ENCODE results near the gene R3HDM2. TPM values are rescaled to one million over a fixed set of nuclear protein-coding genes. Genes with fewer than 3 reads are reported as not detected.
"Not testable (repeated sequence)": the region's sequence is repeated elsewhere in the genome, so short reads cannot be mapped to it uniquely, and the experiment has no call there.

Gene R3HDM2
- total RNA-seq, 6 experiments from 2014 or later: 33.7 to 39.4 (median 37.9) TPM

DNA sequence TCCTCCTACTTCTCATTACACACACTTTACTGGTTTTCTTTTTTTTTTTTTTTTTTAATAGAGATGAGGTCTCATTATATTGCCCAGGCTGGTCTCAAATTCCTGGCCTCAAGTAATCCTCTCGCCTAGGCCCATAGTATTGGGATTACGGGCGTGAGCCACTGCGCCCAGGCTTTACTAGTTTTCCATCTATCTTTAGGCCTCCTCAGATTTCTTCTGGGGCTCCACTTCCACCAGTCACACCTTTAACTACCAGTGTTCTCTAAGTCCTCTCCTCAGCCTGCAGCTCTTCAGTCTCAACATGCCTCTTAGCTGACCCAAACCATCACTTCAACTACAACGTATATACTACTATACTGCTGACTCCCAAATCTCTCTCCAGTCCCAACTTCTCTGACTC is 10.4 kb downstream of the R3HDM2 start:
- H3K4me3 Mint-ChIP-seq: no peak overlapping the region
- peaks cover 17% of the 10 kb centered on the region for H3K36me3 Mint-ChIP-seq (ENCODE audit: low read depth)
- TF ChIP-seq CTCF (IDR thresholded peaks at IDR 0.05): no peak
- no peaks in the 10 kb centered on the region for H3K9me3 Mint-ChIP-seq
- no peak for DNase-seq
- H3K4me1 Mint-ChIP-seq (ENCODE audit: low read depth): peaks cover 36% of the 10 kb centered on the region
- H3K27ac Mint-ChIP-seq: no peak overlapping the region
- no peaks in the 10 kb centered on the region; the same call in 1 of the 2 replicates for H3K27me3 Mint-ChIP-seq (ENCODE audit: insufficient read depth)

DNA sequence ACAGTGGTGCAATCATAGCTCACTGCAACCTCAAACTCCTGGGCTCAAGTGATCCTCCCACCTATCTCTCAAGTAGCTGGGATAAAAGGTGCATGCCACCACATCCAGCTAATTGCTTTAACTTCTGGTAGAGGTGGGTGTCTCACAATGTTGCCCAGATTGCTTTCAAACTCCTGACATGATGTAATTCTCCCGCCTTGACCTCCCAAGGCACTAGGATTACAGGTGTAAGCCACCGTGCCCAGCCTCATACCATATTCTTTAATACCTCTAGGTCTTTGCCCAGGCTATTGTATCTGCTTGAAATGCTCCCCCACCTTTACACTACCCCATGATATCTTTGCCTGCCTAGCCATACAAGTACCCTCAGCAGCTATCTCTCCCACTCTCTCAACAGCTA is 11.3 kb downstream of the R3HDM2 start:
- H3K27ac Mint-ChIP-seq: no peak overlapping the region
- no peak overlapping the region for H3K4me3 Mint-ChIP-seq

DNA sequence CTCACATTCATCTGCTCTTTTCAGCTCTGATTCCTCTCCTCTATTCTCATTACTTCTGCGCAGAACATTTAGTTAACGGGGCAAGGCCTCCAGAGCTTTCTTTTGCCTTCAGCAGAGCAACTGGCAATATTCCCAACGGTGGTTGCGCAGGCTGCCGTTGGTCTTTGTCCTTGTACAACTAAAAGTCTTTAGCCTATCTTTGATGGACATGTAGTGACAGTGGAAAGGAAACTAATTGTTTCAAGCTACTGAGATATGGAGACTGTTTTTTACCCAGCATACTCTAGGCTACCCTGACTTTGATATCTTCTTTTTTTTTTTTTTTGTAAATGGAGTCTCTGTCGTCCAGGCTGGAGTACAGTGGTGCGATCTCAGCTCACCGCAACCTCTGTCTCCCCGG is 12.6 kb downstream of the R3HDM2 start:
- no peak overlapping the region for H3K4me3 Mint-ChIP-seq
- peaks cover 12% of the 10 kb centered on the region; the same call in 1 of the 2 replicates for H3K36me3 Mint-ChIP-seq (ENCODE audit: low read depth)
- H3K27me3 Mint-ChIP-seq (ENCODE audit: insufficient read depth): no peaks in the 10 kb centered on the region; the same call in 1 of the 2 replicates
- no peaks in the 10 kb centered on the region for H3K9me3 Mint-ChIP-seq
- peaks cover 41% of the 10 kb centered on the region for H3K4me1 Mint-ChIP-seq (ENCODE audit: low read depth)
- DNase-seq: no peak
- peak overlapping the region; percentile 3; the same call in 1 of the 2 replicates for H3K27ac Mint-ChIP-seq
- TF ChIP-seq CTCF (IDR thresholded peaks at IDR 0.05): no peak

More for the DNA sequence above, 11.3 kb downstream of the R3HDM2 start:
- Mint-ChIP-seq H3K36me3 (ENCODE audit: low read depth) (peaks cover 16% of the 10 kb centered on the region), H3K4me1 (ENCODE audit: low read depth) (peaks cover 41% of the 10 kb centered on the region), H3K9me3 (no peaks in the 10 kb centered on the region), H3K27me3 (ENCODE audit: insufficient read depth) (no peaks in the 10 kb centered on the region; the same call in 1 of the 2 replicates)
- no peak for DNase-seq
- TF ChIP-seq CTCF (IDR thresholded peaks at IDR 0.05): no peak

DNA sequence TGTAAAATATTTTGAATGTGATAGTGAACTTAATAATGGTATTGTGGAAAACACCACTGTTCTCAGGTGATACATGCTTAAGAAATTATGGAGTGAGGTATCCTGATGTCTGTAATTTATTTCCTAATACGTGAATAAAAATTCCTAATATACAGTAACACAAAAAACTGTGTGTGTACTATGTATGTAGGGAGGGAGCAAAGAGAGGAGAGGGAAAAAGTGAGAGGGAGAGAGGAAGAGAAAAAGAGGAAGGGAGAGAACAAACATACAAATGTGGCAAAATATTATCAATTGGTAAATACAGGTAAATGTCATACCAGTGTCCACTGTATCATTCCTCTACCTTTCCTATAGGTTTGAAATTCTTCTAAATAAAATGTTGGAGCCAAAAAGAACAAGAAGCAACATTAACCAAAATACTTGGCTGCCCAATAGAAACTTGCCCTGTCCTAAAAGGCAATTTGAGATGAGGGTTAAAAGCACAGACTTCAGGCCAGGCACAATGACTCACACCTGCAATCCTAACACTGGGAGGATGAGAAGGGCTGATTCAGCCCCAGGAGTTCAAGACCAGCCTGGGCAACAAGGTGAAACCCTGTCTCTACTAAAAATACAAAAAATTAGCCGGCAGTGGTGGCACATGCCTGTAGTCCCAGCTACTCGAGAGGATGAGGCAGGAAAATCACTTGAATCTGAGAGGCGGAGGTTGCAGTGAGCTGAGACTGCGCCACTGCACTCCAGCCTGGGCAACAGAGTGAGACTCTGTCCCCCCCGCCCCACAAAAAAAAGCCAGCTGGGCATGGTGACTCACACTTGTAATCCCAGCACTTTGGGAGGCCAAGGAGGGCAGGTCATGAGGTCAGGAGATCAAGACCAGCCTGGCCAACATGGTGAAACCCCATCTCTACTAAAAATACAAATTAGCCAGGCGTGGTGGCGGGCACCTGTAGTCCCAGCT is 14.5 kb downstream of the R3HDM2 start:
- no peak for TF ChIP-seq CTCF (IDR thresholded peaks at IDR 0.05)
- Mint-ChIP-seq H3K4me1 (ENCODE audit: low read depth) (peaks cover 41% of the 10 kb centered on the region), H3K36me3 (ENCODE audit: low read depth) (0 out of 2 replicates have a peak, but pooled peaks cover 5% of the 10 kb centered on the region), H3K27me3 (ENCODE audit: insufficient read depth) (no peaks in the 10 kb centered on the region), H3K4me3 (no peak overlapping the region), H3K27ac (peak overlapping the region; percentile 60), H3K9me3 (no peaks in the 10 kb centered on the region)
- DNase-seq: peak; percentile 13

- no peak for DNase-seq
- 0 out of 2 replicates have a peak, but pooled peaks cover 5% of the 10 kb centered on the region for H3K36me3 Mint-ChIP-seq (ENCODE audit: low read depth)
- no peaks in the 10 kb centered on the region for H3K27me3 Mint-ChIP-seq (ENCODE audit: insufficient read depth)
- no peaks in the 10 kb centered on the region for H3K9me3 Mint-ChIP-seq
- H3K4me3 Mint-ChIP-seq: no peak overlapping the region
- peaks cover 34% of the 10 kb centered on the region for H3K4me1 Mint-ChIP-seq (ENCODE audit: low read depth)
- no peak for TF ChIP-seq CTCF (IDR thresholded peaks at IDR 0.05)
- H3K27ac Mint-ChIP-seq: no peak overlapping the region
Observed at GRCh38 chr12:57415088-57415487, 15.8 kb downstream of the R3HDM2 start.

DNA sequence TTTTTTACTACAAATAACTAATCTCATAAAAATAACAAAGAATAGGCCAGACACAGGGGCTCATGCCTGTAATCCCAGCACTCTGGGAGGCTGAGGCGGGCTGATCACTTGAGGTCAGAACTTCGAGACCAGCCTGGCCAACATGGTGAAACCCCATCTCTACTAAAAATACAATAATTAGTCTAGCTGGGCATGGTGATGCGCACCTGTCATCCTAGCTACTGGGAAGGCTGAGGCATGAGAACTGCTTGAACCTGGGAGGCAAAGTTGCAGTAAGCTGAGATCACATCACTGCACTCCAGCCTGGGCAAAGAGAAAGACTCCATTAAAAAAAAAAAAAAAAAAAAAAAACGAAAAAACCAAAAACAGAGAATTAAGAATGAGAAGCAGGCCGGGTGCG is 16.7 kb downstream of the R3HDM2 start:
- not testable (repeated sequence) for H3K36me3 Mint-ChIP-seq (ENCODE audit: low read depth); H3K27ac Mint-ChIP-seq; H3K4me3 Mint-ChIP-seq; H3K9me3 Mint-ChIP-seq; DNase-seq; H3K27me3 Mint-ChIP-seq (ENCODE audit: insufficient read depth)
- peaks cover 29% of the 10 kb centered on the region for H3K4me1 Mint-ChIP-seq (ENCODE audit: low read depth)
